ENCODE measurements around the gene PLA2G4E. TPM values are rescaled to one million over a fixed set of nuclear protein-coding genes. Genes with fewer than 3 reads are reported as not detected.

The PLA2G4E gene
- total RNA-seq, 1 experiment from 2014 or later = not detected

- DNase-seq (ENCODE audit: low read depth, low spot score) (no peak), ATAC-seq (no peak)
- Histone ChIP-seq H3K27me3 (ENCODE audit: control insufficient read depth, insufficient read depth, low read length) (no peaks in the 10 kb centered on the region), H3K4me3 (ENCODE audit: low read depth in 2 of 2, low read length in 2 of 2) (no peak overlapping the region), H3K36me3 (ENCODE audit: control insufficient read depth, insufficient read depth, low read length) (no peaks in the 10 kb centered on the region), H3K4me1 (ENCODE audit: control insufficient read depth, insufficient read depth, low read length) (no peaks in the 10 kb centered on the region), H3K9me3 (ENCODE audit: control insufficient read depth, insufficient read depth, low read depth, low read length) (no peaks in the 10 kb centered on the region), H3K27ac (ENCODE audit: low read length) (no peak overlapping the region)
- in situ Hi-C loops (cut with HindIII; ENCODE audit: low pct_unique_long_range_greater_than_20kb, low sequenced_read_pairs) = no loop called here
- no peak for TF ChIP-seq REST (IDR thresholded peaks at IDR 0.05; ENCODE audit: insufficient read depth in 1 of 2, low read depth in 2 of 2, low read length in 1 of 2)
- TF ChIP-seq, protein P1, sequence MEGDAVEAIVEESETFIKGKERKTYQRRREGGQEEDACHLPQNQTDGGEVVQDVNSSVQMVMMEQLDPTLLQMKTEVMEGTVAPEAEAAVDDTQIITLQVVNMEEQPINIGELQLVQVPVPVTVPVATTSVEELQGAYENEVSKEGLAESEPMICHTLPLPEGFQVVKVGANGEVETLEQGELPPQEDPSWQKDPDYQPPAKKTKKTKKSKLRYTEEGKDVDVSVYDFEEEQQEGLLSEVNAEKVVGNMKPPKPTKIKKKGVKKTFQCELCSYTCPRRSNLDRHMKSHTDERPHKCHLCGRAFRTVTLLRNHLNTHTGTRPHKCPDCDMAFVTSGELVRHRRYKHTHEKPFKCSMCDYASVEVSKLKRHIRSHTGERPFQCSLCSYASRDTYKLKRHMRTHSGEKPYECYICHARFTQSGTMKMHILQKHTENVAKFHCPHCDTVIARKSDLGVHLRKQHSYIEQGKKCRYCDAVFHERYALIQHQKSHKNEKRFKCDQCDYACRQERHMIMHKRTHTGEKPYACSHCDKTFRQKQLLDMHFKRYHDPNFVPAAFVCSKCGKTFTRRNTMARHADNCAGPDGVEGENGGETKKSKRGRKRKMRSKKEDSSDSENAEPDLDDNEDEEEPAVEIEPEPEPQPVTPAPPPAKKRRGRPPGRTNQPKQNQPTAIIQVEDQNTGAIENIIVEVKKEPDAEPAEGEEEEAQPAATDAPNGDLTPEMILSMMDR (IDR thresholded peaks at IDR 0.05) = no peak
- TF ChIP-seq SIN3A (IDR thresholded peaks at IDR 0.05; ENCODE audit: borderline replicate concordance, insufficient read depth, low read depth, low read length) = no peak
- TF ChIP-seq POLR2AphosphoS5 (IDR thresholded peaks at IDR 0.05; ENCODE audit: low read depth, low read length) = no peak
- no peak for TF ChIP-seq TCF7L2 (IDR thresholded peaks at IDR 0.05; ENCODE audit: low read depth, low read length)
- BruUV-seq (replicated peaks) = no TSS peak
- ChIA-PET POLR2A (no interaction called here), CTCF (interaction anchor here (1.5 kb wide), 1 partner anchor 20 kb away, joined by 8 read pairs; no protein-coding TSS in a partner anchor)
- intact Hi-C loops (cut with micrococcal nuclease; ENCODE audit: unreplicated experiment) = no loop called here
These were observed 43.4 kb upstream of the PLA2G4E start for GRCh38 chr15:42064271-42064670.

DNA sequence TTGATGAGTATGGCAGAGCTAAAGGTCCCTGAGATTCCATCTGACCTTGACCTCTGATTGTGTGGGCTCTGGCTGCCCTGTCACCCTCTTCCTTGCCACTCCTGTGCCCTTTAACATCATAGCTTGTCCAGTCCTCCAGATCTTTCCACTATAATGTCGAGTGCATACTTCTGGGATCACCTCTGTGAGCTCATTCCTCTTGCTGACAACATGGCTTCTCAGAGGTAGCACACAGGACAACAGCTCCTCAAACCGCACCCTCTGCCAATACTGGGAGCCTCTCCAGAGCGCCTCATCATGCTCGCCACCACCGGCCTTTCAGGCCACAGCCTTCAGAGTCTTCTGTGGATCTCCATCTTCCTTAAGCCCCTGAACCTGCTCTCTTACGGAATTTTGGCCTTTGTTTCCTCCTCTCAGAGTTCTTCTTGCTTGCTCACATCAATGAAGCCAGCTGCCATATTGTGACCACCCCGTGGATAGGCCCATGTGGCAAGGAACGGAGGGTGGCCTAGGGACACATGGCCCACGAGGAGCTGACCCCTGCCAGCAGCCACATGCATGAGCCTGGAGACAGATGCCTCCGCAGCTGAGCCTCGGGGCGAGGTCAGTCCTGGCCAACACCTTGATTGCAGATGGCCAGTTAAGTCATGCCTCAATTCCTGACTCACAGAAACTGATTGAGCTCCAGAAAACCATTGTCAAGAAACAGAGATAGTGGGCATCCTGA lies 42.4 kb upstream of the PLA2G4E start:
- no peaks in the 10 kb centered on the region for H3K36me3 ChIP-seq (ENCODE audit: control insufficient read depth, insufficient read depth, low read length)
- no peak for TF ChIP-seq TCF7L2 (IDR thresholded peaks at IDR 0.05; ENCODE audit: low read depth, low read length)
- TF ChIP-seq POLR2AphosphoS5 (IDR thresholded peaks at IDR 0.05; ENCODE audit: low read depth, low read length) = no peak
- TF ChIP-seq SIN3A (IDR thresholded peaks at IDR 0.05; ENCODE audit: borderline replicate concordance, insufficient read depth, low read depth, low read length) = no peak
- TF ChIP-seq, protein P1 (IDR thresholded peaks at IDR 0.05) = no peak
- no peak for TF ChIP-seq REST (IDR thresholded peaks at IDR 0.05; ENCODE audit: insufficient read depth in 1 of 2, low read depth in 2 of 2, low read length in 1 of 2)
- H3K9me3 ChIP-seq (ENCODE audit: control insufficient read depth, insufficient read depth, low read depth, low read length) = no peaks in the 10 kb centered on the region
- H3K27me3 ChIP-seq (ENCODE audit: control insufficient read depth, insufficient read depth, low read length) = no peaks in the 10 kb centered on the region
- in situ Hi-C loops (cut with HindIII; ENCODE audit: low pct_unique_long_range_greater_than_20kb, low sequenced_read_pairs) = no loop called here
- CTCF ChIA-PET = interaction anchor here (0.7 to 1.5 kb wide), 2 partner anchors 21 to 65 kb away, joined by 4 to 8 read pairs; no protein-coding TSS in a partner anchor
- H3K4me3 ChIP-seq (ENCODE audit: low read depth in 2 of 2, low read length in 2 of 2) = no peak overlapping the region
- no peak for DNase-seq (ENCODE audit: low read depth, low spot score)
- POLR2A ChIA-PET = no interaction called here
- no TSS peak for BruUV-seq (replicated peaks)
- no peaks in the 10 kb centered on the region for H3K4me1 ChIP-seq (ENCODE audit: control insufficient read depth, insufficient read depth, low read length)
- H3K27ac ChIP-seq (ENCODE audit: low read length) = no peak overlapping the region
- ATAC-seq = no peak
- intact Hi-C loops (cut with micrococcal nuclease; ENCODE audit: unreplicated experiment) = no loop called here
